Measurements from ENCODE around the gene CST6. TPM values are rescaled to one million over a fixed set of nuclear protein-coding genes. Genes with fewer than 3 reads are reported as not detected.

Gene CST6
- total RNA-seq, 2 donors from 2014 or later = 0.36 to 6.5 TPM

DNA sequence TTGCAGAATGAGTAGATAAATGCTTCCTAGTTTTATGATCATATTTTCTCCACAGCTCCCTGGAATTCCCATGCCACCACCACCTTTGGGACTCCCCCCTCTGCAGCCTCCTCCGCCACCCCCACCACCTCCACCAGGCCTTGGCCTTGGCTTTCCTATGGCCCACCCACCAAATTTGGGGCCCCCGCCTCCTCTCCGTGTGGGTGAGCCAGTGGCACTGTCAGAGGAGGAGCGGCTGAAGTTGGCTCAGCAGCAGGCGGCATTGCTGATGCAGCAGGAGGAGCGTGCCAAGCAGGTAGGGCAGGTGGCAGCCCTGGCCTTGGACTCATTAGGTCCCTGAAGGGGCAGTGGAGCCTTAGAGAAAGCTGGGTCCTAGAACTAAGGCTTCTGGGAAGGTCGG lies 43.2 kb downstream of the CST6 start:
- Histone ChIP-seq H3K27ac (no peak overlapping the region), H3K27me3 (replicated peaks; ENCODE audit: insufficient read depth) (no peaks in the 10 kb centered on the region), H3K4me3 (no peak overlapping the region), H3K9me3 (no peaks in the 10 kb centered on the region), H3K4me1 (replicated peaks) (peaks cover 4% of the 10 kb centered on the region), H3K36me3 (peaks cover 26 to 30% of the 10 kb centered on the region in 2 donors)
- intact Hi-C loops (cut with DNase I) = no loop called here
- TF ChIP-seq, protein P1, sequence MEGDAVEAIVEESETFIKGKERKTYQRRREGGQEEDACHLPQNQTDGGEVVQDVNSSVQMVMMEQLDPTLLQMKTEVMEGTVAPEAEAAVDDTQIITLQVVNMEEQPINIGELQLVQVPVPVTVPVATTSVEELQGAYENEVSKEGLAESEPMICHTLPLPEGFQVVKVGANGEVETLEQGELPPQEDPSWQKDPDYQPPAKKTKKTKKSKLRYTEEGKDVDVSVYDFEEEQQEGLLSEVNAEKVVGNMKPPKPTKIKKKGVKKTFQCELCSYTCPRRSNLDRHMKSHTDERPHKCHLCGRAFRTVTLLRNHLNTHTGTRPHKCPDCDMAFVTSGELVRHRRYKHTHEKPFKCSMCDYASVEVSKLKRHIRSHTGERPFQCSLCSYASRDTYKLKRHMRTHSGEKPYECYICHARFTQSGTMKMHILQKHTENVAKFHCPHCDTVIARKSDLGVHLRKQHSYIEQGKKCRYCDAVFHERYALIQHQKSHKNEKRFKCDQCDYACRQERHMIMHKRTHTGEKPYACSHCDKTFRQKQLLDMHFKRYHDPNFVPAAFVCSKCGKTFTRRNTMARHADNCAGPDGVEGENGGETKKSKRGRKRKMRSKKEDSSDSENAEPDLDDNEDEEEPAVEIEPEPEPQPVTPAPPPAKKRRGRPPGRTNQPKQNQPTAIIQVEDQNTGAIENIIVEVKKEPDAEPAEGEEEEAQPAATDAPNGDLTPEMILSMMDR (IDR thresholded peaks at IDR 0.05) = no peak
- TF ChIP-seq POLR2AphosphoS5 (IDR thresholded peaks at IDR 0.05) (no peak), POLR2A (IDR thresholded peaks at IDR 0.05) (no peak)
- WGBS = 93% methylated on average over 7 of the region's 7 CpGs
- no peak for DNase-seq (ENCODE audit: low spot score)

DNA sequence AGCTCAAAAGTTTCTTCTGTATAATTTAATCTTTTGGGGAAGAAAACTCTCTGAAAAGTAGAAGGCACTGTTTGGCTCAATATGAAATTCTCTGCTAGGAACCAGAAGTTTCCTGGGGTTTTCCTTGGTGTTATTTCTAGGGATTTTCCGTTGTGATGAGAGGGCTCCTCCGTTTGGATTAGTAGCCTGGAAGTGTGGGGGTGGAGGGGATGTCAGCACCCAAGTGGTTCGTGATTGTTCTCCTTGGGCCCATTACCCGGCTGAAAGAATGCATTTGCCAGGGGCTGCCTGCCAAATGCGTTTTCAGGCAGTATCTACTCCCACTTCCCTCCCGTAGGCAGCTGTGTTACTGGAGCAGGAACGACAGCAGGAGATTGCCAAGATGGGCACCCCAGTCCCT lies 44.7 kb downstream of the CST6 start:
- WGBS = 66% methylated on average over 7 of the region's 7 CpGs
- Histone ChIP-seq H3K27me3 (replicated peaks; ENCODE audit: insufficient read depth) (no peaks in the 10 kb centered on the region), H3K27ac (no peak overlapping the region), H3K4me1 (replicated peaks) (peaks cover 4% of the 10 kb centered on the region), H3K36me3 (peaks cover 34 to 41% of the 10 kb centered on the region in 2 donors), H3K9me3 (no peaks in the 10 kb centered on the region), H3K4me3 (no peak overlapping the region)
- intact Hi-C loops (cut with DNase I) = no loop called here
- no peak for DNase-seq (ENCODE audit: low spot score)
- TF ChIP-seq, protein P1 (IDR thresholded peaks at IDR 0.05) = no peak
- no peak for TF ChIP-seq POLR2A (IDR thresholded peaks at IDR 0.05)
- TF ChIP-seq POLR2AphosphoS5 (IDR thresholded peaks at IDR 0.05) = no peak

DNA sequence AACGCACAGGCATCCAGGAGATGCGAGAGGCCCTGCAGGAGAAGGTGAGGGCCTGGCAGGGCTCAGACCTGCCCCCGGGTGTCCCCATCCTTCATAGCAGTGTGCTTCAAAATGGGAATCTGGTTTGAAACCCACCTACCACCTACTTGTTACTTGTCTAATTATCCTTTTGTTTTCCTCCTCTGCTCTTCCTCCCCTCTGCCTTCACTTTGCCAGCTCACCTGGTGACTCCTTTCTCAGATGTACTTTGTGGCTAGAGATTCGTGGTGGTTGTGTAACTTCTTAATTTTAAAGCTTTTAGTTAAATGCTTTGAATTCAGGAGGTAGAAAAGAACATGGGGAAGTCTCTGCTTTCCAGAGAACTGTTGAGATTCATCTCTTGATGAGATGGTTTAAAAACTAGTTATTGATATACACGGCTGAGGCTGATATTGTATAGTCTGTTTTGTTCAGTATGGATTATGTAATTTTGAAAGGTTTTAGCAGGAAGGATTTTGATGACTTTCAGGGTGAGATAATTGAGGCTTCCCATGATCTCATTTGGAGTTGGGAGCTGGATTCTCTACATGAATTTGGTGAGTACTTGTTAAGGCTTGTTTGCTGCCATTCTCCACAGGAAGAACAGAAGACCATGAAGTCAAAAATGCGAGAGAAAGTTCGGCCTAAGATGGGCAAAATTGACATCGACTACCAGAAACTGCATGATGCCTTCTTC lies 48.3 kb downstream of the CST6 start:
- H3K9me3 ChIP-seq = no peaks in the 10 kb centered on the region
- H3K4me1 ChIP-seq (replicated peaks) = no peaks in the 10 kb centered on the region
- TF ChIP-seq POLR2AphosphoS5 (IDR thresholded peaks at IDR 0.05) = no peak
- TF ChIP-seq, protein P1 (IDR thresholded peaks at IDR 0.05) = no peak
- TF ChIP-seq POLR2A (IDR thresholded peaks at IDR 0.05) = no peak
- 69% methylated on average over 8 of the region's 8 CpGs for WGBS
- no peaks in the 10 kb centered on the region for H3K27me3 ChIP-seq (replicated peaks; ENCODE audit: insufficient read depth)
- DNase-seq (ENCODE audit: low spot score) = no peak
- intact Hi-C loops (cut with DNase I) = loop anchor here (10.0 kb wide), 1 partner anchor 75 kb away; no protein-coding TSS in a partner anchor
- no peak overlapping the region for H3K4me3 ChIP-seq
- peaks cover 40 to 51% of the 10 kb centered on the region in 2 donors for H3K36me3 ChIP-seq
- H3K27ac ChIP-seq = no peak overlapping the region

DNA sequence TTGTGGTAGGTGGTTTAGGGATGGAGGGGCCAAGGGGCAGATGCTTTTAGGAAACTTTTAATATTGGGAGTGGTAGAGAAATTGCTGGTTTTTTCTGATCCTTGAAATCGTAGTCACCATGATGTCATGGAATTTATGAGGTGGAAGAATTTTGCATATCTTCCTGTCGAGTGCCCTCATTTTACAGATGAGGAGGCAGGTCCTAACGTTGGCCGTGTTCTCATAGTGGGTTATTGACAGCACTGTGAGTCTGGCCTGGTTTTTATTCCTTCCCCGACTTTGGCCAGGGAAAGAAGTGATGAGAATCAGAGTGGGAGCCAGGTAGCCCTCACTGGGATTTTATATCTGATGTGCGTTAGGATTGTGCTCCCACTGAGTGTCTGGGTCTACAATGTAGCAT lies 49.5 kb downstream of the CST6 start:
- no peak for DNase-seq (ENCODE audit: low spot score)
- peaks cover 39 to 51% of the 10 kb centered on the region in 2 donors for H3K36me3 ChIP-seq
- no peak overlapping the region for H3K27ac ChIP-seq
- intact Hi-C loops (cut with DNase I) = loop anchor here (10.0 kb wide), 1 partner anchor 74 kb away; no protein-coding TSS in a partner anchor
- H3K4me3 ChIP-seq = no peak overlapping the region
- no peaks in the 10 kb centered on the region for H3K4me1 ChIP-seq (replicated peaks)
- 79% methylated on average over 6 of the region's 6 CpGs for WGBS
- TF ChIP-seq POLR2A (IDR thresholded peaks at IDR 0.05) = no peak
- no peak for TF ChIP-seq POLR2AphosphoS5 (IDR thresholded peaks at IDR 0.05)
- TF ChIP-seq, protein P1 (IDR thresholded peaks at IDR 0.05) = no peak
- no peaks in the 10 kb centered on the region for H3K27me3 ChIP-seq (replicated peaks; ENCODE audit: insufficient read depth)
- H3K9me3 ChIP-seq = no peaks in the 10 kb centered on the region

DNA sequence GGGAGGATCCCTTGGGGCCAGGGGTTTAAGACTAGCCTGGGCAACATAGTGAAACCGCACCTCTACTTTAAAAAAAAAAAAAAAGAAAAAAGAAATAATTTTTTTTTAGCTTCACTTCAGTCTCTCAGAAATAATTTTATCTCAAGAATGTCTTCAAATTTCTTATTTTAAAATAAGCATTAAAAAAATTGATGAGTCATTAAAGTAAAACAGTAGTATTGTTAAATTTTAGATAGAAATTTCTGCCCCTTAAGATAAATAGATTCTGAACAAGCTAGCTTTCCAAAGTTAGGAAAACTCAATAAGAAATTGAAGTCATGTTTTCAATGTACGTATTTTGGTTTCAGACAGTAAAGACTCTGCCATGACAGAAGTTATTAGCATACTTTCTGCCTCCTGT lies 50.6 kb downstream of the CST6 start:
- DNase-seq (ENCODE audit: low spot score) = no peak
- TF ChIP-seq POLR2AphosphoS5 (IDR thresholded peaks at IDR 0.05) = no peak
- TF ChIP-seq POLR2A (IDR thresholded peaks at IDR 0.05) = no peak
- TF ChIP-seq, protein P1 (IDR thresholded peaks at IDR 0.05) = no peak
- WGBS = 90% methylated on average over 2 of the region's 2 CpGs
- intact Hi-C loops (cut with DNase I) = loop anchor here (10.0 kb wide), 1 partner anchor 72 kb away; no protein-coding TSS in a partner anchor
- H3K27me3 ChIP-seq (replicated peaks; ENCODE audit: insufficient read depth) = no peaks in the 10 kb centered on the region
- H3K9me3 ChIP-seq = no peaks in the 10 kb centered on the region
- H3K4me3 ChIP-seq = no peak overlapping the region
- H3K27ac ChIP-seq = no peak overlapping the region
- H3K36me3 ChIP-seq = peaks cover 33 to 50% of the 10 kb centered on the region in 2 donors
- no peaks in the 10 kb centered on the region for H3K4me1 ChIP-seq (replicated peaks)

All from prostate gland (tissue), 2 donors.